Measurements from ENCODE around the gene HLTF.
"Not testable (repeated sequence)": the region's sequence is repeated elsewhere in the genome, so short reads cannot be mapped to it uniquely, and the experiment has no call there.

The HLTF gene

DNA sequence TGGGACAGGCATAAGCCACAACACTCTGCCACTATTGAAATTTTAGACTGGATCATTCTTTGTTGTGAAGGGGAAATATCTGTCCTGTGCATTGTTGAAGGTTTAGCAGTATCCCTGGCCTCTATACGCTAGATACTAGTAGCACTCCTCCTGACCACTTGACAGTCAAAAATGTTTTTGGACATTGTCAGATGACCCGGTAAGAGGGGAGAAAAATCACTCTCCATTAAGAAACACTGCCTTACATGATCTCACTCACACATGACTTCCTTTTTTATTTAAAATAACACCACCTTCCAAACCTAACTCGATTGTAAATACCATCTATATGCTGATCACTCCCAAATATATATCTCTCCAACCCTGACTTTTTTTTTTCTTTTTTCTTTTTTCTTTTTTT is 15.3 kb upstream of the HLTF start:
- in situ Hi-C loops (cut with HindIII; ENCODE audit: low sequenced_read_pairs), result no loop called here
- H3K4me3 ChIP-seq (ENCODE audit: low read depth, low read length), result no peak overlapping the region
- DNase-seq (ENCODE audit: low read depth, low spot score), result no peak
- TF ChIP-seq, protein P1, sequence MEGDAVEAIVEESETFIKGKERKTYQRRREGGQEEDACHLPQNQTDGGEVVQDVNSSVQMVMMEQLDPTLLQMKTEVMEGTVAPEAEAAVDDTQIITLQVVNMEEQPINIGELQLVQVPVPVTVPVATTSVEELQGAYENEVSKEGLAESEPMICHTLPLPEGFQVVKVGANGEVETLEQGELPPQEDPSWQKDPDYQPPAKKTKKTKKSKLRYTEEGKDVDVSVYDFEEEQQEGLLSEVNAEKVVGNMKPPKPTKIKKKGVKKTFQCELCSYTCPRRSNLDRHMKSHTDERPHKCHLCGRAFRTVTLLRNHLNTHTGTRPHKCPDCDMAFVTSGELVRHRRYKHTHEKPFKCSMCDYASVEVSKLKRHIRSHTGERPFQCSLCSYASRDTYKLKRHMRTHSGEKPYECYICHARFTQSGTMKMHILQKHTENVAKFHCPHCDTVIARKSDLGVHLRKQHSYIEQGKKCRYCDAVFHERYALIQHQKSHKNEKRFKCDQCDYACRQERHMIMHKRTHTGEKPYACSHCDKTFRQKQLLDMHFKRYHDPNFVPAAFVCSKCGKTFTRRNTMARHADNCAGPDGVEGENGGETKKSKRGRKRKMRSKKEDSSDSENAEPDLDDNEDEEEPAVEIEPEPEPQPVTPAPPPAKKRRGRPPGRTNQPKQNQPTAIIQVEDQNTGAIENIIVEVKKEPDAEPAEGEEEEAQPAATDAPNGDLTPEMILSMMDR (IDR thresholded peaks at IDR 0.05; ENCODE audit: low read depth, low read length), result no peak

DNA sequence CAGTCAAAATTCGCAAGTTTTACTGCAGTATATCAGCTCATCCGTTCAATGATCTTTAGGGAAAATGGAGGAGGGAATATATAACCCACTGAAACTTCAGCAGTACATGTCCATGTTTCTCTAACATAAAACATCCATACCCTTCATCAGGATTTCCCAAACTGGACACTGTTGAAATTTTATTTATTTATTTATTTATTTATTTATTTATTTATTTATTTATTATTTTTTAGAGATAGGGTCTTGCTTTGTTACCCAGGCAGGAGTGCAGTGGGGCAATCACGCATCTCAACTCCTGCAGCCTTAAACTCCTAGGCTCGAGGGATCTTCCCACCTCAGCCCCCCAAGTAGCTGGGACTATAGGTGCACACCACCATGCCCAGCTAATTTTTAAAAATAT is 14.8 kb upstream of the HLTF start:
- no peak for DNase-seq (ENCODE audit: low read depth, low spot score)
- in situ Hi-C loops (cut with HindIII; ENCODE audit: low sequenced_read_pairs), result no loop called here
- TF ChIP-seq, protein P1 (IDR thresholded peaks at IDR 0.05; ENCODE audit: low read depth, low read length), result no peak
- no peak overlapping the region for H3K4me3 ChIP-seq (ENCODE audit: low read depth, low read length)

DNA sequence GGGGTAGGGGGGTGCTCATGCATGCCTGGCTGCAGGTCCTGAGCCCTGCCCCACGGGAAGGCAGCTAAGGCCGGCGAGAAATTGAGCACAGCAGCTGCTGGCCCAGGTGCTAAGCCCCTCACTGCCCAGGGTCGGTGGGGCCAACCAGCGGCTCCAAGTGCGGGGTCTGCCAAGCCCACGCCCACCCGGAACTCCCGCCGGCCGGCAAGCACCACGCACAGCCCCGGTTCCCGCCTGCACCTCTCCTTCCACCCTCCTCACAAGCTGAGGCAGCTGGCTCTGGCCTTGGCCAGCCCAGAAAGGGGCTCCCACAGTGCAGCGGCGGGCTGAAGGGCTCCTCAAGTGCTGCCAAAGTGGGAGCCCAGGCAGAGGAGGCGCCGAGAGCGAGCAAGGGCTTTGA is 11.7 kb upstream of the HLTF start:
- DNase-seq (ENCODE audit: low read depth, low spot score); H3K4me3 ChIP-seq (ENCODE audit: low read depth, low read length); in situ Hi-C loops (cut with HindIII; ENCODE audit: low sequenced_read_pairs): not testable (repeated sequence)

DNA sequence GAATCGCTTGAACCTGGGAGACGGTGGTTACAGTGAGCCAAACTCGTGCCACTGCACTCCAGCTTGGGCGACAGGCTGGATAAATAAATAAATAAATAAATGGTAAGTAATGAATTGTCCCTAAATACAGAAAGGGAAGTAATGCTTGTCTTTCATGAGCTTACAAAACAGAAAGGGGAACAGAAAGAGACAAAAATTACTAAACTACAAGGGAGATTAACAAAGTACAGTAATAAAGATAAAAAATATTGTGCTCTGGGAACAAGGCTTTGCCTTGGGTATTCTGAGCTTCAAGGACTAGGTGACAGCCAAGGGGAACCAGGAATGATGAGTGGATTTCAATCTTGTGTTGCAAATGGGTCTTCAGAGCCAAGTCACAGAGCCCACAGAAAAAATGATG is 9.2 kb upstream of the HLTF start:
- no peak overlapping the region for H3K4me3 ChIP-seq (ENCODE audit: low read depth, low read length)
- TF ChIP-seq, protein P1 (IDR thresholded peaks at IDR 0.05; ENCODE audit: low read depth, low read length), result no peak
- in situ Hi-C loops (cut with HindIII; ENCODE audit: low sequenced_read_pairs), result no loop called here
- no peak for DNase-seq (ENCODE audit: low read depth, low spot score)

DNA sequence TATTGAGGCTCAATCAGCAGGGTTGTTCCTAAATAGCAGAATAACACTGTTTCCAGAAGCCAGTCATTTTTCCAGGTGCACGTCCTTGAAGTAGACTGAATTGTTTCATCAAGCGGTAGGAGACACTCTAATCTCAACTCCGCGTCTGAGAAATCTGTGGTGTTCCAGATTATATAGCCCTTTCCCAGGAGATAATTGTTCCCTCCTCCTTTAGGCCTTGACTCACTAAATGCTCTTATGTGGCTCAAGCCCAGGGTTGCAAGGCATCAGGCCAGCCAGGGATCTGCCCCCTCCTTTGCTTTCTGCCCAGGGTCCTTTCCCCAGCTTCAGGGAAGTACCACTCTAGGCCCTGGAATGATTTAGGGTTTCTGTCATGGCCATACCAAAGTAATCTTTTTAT is 5.7 kb upstream of the HLTF start:
- DNase-seq (ENCODE audit: low read depth, low spot score), result no peak
- H3K4me3 ChIP-seq (ENCODE audit: low read depth, low read length), result no peak overlapping the region
- in situ Hi-C loops (cut with HindIII; ENCODE audit: low sequenced_read_pairs), result no loop called here
- TF ChIP-seq, protein P1 (IDR thresholded peaks at IDR 0.05; ENCODE audit: low read depth, low read length), result no peak

DNA sequence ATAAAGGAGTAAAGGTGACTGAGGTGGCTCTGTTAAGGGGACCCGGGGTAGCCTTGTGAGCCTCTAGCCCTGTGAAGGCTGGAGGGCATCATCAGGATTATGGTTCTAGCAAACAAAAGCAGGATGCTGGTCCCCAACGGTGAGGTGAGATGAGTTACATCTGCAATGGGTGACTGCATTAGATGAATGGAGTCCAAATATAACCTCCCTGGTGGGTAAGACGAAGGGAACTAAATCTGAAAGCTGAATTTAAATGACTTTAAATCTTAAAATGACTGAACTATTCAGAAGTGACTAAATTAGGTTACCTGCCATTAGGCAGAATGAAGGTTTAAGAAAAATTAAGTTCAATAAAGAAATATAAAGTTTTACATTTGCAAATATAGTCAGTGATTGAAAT is 4.6 kb upstream of the HLTF start:
- DNase-seq (ENCODE audit: low read depth, low spot score), result no peak
- in situ Hi-C loops (cut with HindIII; ENCODE audit: low sequenced_read_pairs), result no loop called here
- no peak overlapping the region for H3K4me3 ChIP-seq (ENCODE audit: low read depth, low read length)
- TF ChIP-seq, protein P1 (IDR thresholded peaks at IDR 0.05; ENCODE audit: low read depth, low read length), result no peak

DNA sequence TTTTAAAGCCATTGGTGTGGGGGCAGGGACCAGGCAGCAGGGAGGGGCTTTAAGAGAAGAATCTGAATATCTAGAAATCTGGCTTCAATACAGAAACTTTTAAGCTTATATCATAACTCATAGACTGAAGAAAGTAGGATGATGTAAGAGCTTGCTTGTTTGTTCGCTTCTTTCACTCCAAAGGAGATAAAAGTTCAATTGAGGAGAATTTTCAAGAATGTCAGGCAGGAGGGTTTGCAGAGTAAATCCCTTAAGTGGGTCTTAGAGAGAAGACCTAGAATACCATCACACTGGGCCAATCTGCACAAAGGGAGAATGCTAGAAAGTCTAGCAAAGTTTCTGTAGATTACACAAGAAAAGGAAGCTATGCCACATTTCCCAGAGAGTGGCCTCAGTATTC is 4.1 kb upstream of the HLTF start:
- TF ChIP-seq, protein P1 (IDR thresholded peaks at IDR 0.05; ENCODE audit: low read depth, low read length), result no peak
- in situ Hi-C loops (cut with HindIII; ENCODE audit: low sequenced_read_pairs), result no loop called here
- no peak for DNase-seq (ENCODE audit: low read depth, low spot score)
- H3K4me3 ChIP-seq (ENCODE audit: low read depth, low read length), result no peak overlapping the region

All from astrocyte of the spinal cord (primary cell).